RWPE2 (cell line): ENCODE data around the gene INPP5J.

Experiments
- ATAC-seq: fragments of 200-7000 bp; cut with Tn5 transposase; 3 replicates; pipeline ENCODE4 v1.9.1; 2021; ENCODE audit warnings: low read depth
- DNase-seq: peaks from one replicate; pipeline ENCODE4 v3.0.0-alpha.2; 2020; ENCODE audit warnings: low spot score
- H3K27ac ChIP-seq: fragments of 450-650 bp; 2 replicates; pipeline ENCODE4 v1.5.1; 2017; ENCODE audit warnings: mild to moderate bottlenecking; ENCODE audit not compliant: poor library complexity, severe bottlenecking
- H3K27me3 ChIP-seq: fragments of 250-450 bp; sonication (Bioruptor Pico); 2 replicates; pipeline ENCODE4 v1.5.1; 2021; ENCODE audit warnings: mild to moderate bottlenecking, moderate library complexity; ENCODE audit not compliant: insufficient read depth, poor library complexity, severe bottlenecking
- H3K36me3 ChIP-seq: fragments of 250-450 bp; sonication (Bioruptor Pico); 2 replicates; pipeline ENCODE4 v1.5.1; 2020; ENCODE audit warnings: low read depth, mild to moderate bottlenecking, moderate library complexity
- H3K4me1 ChIP-seq: fragments of 250-450 bp; sonication (Bioruptor Pico); 2 replicates; pipeline ENCODE4 v1.5.1; 2021; ENCODE audit warnings: mild to moderate bottlenecking, moderate library complexity; ENCODE audit not compliant: insufficient read depth, poor library complexity, severe bottlenecking
- H3K4me3 ChIP-seq: fragments of 250-450 bp; sonication (Bioruptor Pico); 2 replicates; pipeline ENCODE4 v1.5.1; 2021; ENCODE audit warnings: mild to moderate bottlenecking, moderate library complexity; ENCODE audit not compliant: severe bottlenecking
- H3K9me3 ChIP-seq: fragments of 250-450 bp; sonication (Bioruptor Pico); 2 replicates; pipeline ENCODE4 v1.5.1; 2021; ENCODE audit warnings: mild to moderate bottlenecking, moderate library complexity; ENCODE audit not compliant: severe bottlenecking
- TF ChIP-seq, protein P1 (sequence below): fragments of 450-650 bp; IDR thresholded peaks from one replicate; pipeline ENCODE4 v1.5.1; 2017; ENCODE audit warnings: mild to moderate bottlenecking, moderate library complexity; ENCODE audit not compliant: poor library complexity, severe bottlenecking

The INPP5J gene

DNA sequence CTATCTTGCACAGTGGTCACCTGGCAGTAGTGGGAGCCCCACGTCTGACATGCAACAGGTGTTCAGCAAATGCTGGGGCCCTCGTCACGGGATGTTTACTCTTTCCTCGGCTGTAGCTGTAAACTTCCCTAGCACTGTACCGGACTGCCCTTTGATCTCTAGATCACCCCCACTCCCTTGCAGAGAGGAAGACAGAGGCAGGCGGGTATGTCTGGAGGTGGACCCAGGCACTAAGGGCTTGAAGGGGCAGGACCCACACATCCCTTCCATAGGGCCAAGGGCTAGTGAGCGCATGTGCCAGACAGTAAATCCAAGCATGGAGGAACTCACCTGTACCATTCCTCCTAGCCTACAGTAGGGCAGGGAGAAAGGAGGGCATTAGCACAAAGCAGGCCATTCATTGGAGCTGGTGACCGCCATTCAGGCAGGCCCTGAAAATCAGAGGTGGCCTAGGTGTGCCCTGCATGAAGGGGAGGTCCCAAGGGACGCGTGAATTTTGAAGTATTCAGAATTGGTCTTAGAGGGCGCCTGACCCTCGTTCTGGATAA is 43.6 kb upstream of the INPP5J start:
- TF ChIP-seq, protein P1, sequence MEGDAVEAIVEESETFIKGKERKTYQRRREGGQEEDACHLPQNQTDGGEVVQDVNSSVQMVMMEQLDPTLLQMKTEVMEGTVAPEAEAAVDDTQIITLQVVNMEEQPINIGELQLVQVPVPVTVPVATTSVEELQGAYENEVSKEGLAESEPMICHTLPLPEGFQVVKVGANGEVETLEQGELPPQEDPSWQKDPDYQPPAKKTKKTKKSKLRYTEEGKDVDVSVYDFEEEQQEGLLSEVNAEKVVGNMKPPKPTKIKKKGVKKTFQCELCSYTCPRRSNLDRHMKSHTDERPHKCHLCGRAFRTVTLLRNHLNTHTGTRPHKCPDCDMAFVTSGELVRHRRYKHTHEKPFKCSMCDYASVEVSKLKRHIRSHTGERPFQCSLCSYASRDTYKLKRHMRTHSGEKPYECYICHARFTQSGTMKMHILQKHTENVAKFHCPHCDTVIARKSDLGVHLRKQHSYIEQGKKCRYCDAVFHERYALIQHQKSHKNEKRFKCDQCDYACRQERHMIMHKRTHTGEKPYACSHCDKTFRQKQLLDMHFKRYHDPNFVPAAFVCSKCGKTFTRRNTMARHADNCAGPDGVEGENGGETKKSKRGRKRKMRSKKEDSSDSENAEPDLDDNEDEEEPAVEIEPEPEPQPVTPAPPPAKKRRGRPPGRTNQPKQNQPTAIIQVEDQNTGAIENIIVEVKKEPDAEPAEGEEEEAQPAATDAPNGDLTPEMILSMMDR = no peak
- Histone ChIP-seq H3K36me3 (peaks cover 15% of the 10 kb centered on the region), H3K9me3 (no peaks in the 10 kb centered on the region), H3K27ac (no peak overlapping the region), H3K27me3 (no peaks in the 10 kb centered on the region), H3K4me3 (no peak overlapping the region), H3K4me1 (peaks cover 20% of the 10 kb centered on the region)
- ATAC-seq = no peak
- no peak for DNase-seq

DNA sequence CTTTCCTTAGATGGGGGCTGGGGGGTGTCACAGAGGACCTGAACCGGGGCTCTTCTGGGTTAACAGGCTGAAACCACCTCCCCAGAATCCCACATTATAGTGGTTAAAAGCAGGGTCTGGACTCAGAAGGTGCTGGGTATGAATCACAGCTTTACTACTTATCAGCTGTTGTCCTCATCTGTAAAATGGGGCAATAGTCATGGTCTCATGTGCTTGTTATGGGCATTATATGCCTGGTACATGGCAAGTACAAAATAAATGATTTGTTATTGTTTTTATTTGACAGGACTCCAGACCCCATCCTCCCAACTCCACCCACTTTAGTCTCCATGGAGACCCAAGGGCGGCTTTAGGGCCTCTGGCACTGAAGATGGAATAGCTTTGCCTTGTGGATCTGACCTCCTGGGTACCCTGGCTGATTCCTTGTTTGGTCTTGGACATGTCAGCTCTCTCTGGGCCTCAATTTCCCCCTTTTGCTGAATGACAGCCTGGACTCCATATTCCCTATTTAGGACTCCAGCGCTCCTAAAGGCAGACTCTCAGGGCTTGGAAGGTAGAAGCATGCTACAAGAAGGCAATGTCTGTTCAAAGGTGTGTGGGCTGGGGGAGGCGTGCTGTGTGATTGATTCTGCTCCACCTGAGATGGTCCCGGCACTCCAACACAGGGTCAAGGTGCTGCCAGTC is 42.5 kb upstream of the INPP5J start:
- DNase-seq = no peak
- Histone ChIP-seq H3K9me3 (no peaks in the 10 kb centered on the region), H3K36me3 (peaks cover 21% of the 10 kb centered on the region), H3K4me1 (peaks cover 21% of the 10 kb centered on the region), H3K27me3 (no peaks in the 10 kb centered on the region), H3K4me3 (peak overlapping the region; percentile 91), H3K27ac (peak overlapping the region; percentile 90)
- ATAC-seq = no peak; the same call in 1 of the 3 replicates
- TF ChIP-seq, protein P1 = no peak

DNA sequence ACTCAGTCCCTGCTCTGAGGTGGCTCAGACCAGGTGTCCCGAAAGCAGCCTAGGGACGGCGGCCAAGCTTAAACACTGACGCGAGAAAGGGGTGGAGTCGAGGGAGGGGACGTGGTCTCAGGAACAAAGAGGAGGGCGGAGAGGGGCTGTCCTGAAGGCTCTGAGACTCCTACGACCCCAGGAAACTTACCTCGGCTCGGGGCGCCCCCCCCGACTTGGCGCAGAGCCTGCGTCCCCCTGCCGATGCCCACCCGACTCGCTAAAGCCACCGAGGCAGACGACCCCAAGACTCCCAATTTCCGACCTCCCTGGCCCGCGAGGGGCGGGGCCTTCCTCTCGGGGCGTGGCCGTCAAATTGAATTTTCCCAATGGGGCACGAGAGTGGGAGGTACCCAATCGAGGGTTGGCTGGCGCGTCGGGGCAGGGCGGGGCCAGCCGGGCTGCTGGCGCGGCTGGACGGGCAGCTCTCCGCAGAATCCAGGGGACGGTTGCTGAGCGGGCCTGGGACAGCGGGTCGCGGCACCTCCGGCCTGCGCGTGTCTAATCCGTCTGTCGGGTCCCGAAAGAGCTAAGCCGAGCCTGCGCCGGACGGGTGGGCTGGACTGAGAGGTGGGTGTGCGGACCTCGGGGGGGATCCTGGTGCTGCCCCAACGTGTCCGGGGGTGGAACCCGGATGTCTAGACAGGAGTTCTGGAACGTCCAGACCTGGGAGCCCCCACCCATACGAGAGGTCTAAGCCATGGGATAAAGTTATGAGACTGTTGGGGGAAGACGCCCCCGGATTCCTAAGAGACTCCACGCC is 41.7 kb upstream of the INPP5J start, which contains the start of gene SMTN:
SMTN (plus strand) TSS at position 471 of the 802 bp plus-strand sequence. CDS start 1,941 bp downstream, outside the sequence.
- TF ChIP-seq, protein P1 = no peak
- peaks cover 21% of the 10 kb centered on the region for H3K4me1 ChIP-seq
- peak; percentile 89 for DNase-seq

DNA sequence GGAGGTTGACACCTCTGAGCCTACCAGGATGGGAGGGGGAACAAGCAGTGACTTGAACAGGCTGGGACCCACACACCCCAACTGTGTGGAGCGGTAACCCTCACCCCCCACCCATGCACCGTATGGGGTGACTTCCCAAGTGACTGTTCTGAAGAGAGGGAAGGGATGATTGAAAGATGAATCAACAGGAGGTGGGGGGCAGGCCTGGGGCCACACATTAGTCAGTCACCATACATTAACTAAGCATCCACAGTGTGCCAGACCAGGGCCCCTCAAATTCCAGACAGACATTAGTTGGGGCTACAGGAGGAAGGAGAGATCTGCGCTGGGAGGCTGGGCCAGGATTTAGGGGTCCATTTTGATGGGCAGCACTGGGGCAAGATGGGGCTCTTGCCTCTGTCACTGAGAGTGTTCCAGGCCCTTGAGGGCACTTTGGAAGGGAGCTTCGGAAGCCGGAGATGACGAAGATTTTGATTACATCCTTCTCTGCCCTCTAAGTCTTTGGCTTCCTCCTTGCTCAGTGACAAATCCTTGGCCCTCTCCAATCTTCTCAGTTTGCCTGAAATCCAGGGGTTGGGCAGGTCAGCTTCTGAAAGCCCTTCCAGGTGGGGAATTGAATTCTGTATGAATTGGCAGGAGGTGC is 40.7 kb upstream of the INPP5J start:
- peaks cover 39% of the 10 kb centered on the region for H3K36me3 ChIP-seq
- H3K27ac ChIP-seq = peak overlapping the region; percentile 90
- peak overlapping the region; percentile 91 for H3K4me3 ChIP-seq
- TF ChIP-seq, protein P1 = no peak
- H3K27me3 ChIP-seq = no peaks in the 10 kb centered on the region
- ATAC-seq (peak; percentile 38), DNase-seq (peak; percentile 69)
- H3K4me1 ChIP-seq = peaks cover 21% of the 10 kb centered on the region
- H3K9me3 ChIP-seq = no peaks in the 10 kb centered on the region

More for the DNA sequence above, 41.7 kb upstream of the INPP5J start, which contains the start of gene SMTN:
- Histone ChIP-seq H3K4me3 (peak within 1 kb of the TSS; percentile 91), H3K36me3 (peaks cover 28% of the 10 kb centered on the region), H3K27me3 (no peaks in the 10 kb centered on the region), H3K27ac (peak within 1 kb of the TSS; percentile 90), H3K9me3 (no peaks in the 10 kb centered on the region)
- ATAC-seq = peak; percentile 72
